Limb (tissue), 2 donors: ENCODE measurements around the gene RAB40B.

Experiments
- DNase-seq, 2 donors: peaks; one replicate each; pipeline ENCODE4 v3.0.0-alpha.2; 2016; ENCODE audit errors: extremely low spot score in 2 of 2

RAB40B gene

DNA sequence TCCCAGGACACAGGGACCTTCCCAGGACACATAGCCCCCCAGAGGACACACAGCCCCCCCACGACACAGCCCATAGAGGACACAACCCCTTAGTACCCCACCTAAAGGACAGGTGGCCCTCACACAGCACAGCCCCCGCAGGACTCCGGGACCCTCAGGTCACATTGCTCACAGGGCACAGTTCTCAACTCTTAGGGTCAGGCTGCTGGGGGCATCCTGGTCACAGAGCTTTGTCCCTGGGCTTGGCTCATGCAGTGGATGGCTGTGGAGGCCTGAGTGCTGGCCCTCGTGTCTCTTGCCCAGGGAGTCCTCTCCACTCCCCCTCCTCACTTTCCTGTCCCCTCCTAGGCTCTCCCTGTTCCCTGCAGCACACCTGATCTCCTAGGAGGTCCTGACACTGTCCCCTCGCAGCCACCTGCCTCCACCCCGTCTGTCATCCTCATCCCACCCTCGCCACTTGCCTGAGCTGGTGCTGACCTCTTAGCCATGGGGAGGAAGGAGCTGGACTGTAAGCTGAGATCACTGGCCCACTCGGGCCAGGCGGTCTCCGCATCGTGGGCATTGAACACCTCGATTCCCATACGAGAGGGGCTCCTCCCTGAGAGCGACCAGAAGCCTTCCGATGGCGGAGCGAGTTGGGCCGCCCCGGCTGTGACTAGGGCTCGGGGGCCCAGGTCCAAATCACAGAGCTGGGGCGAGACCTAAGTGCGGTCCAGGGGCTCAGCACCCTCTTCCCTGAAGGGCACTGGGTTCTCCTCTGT, 48.8 kb downstream of the RAB40B start:
- no peak for DNase-seq

DNA sequence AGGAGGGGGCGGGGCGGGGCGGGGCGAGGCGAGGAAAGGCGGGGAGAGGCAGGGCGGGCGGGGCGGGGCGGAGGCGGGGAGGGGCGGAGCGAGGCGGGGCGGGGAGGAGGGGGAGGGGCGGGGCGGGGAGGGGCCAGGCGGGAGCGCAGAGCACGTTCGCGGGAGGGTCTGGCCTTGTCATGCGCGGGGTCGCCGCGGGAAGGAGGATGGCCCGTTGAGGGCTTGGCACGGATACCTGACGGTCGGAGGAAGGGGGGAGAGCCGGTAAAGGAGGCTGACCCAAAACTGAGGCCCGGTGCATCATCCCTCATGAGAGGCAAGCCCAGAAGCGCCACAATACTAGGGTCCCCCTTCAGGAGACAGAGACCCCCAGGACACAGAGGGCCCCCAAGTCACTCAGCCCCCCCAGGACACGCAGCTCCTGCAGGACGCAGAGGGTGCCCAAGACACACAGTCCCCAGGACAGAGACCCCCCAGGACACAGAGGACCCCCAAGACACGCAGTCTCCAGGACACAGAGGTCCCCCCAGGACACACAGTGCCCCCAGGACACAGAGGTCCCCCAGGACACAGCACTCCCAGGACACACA, 49.7 kb downstream of the RAB40B start:
- peak in 1 of 2 donors; percentile 38 for DNase-seq

DNA sequence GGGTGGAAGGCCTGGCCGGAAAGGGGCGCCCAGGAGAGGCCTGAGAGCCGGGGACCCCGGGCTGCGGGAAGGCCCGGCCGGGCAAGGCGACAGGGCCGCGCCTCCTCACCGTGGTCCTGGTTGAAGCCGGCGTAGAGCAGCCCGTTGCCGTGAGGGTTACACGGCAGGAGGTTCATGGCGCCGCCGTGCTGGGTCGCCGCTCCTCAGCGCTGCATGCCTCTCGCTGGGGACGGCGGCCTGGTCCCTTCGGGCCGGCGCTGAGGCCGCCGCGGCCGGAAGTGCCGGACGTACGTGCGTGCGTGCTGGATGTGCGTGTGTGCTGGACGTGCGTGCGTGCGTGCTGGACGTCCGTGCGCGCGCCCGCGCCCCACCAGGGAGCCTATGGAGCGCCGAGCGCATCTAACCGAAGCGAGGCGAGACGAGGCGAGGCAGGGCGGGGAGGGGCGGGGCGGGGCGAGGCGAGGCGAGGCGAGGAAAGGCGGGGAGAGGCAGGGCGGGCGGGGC, 50.3 kb downstream of the RAB40B start, which contains the start of gene WDR45B:
WDR45B (minus strand) TSS at position 280 of the 504 bp plus-strand sequence; CDS start at position 176, 104 bp downstream.
- DNase-seq, result peak; percentile 93 to 97

DNA sequence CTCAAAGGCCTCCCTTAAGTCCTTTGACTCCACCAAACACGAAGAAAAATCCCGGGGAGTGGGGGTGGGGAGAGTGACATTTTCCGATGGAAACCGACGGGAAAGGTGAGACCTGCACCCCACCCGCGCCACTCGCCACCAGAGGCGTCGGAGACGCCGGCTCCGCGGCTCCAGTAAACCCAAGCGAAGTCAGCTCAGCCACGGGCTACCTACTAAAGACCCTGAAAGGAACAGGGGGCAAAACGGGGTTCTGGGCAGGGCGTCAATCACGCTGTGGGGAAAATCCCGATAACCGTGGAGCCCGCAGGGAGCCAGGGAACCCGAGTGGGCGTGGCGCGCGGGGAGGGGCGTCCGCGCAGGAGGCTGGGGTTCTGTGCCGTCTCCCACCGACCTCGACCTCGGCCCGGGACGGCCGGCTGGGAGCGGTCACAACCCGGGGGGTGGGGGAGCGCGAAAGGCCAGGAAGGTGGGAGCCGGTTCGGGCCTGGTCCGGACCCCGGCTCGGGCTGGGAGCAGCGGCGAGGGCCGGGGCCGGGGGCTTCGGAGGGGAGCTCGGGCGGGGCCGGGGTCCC, 50.8 kb downstream of the RAB40B start:
- DNase-seq, result peak in 1 of 2 donors; percentile 70

DNA sequence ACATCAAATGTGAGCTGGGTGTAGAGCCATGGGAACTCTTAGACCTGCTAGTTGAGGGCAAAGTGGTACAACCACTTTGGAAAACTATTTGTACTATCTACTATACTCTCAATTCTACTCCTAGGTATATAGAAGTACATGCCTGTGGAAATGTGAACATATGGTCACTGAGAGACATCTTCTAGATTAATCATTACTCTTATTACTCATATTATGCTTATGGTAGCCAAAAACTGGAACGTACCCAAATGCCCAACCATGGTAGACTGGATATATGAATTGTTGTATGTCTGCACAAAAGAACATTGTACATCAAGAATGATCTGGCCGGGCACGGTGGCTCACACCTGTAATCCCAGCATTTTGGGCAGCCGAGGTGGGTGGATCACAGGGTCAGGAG, 53.0 kb downstream of the RAB40B start:
- DNase-seq, result no peak

DNA sequence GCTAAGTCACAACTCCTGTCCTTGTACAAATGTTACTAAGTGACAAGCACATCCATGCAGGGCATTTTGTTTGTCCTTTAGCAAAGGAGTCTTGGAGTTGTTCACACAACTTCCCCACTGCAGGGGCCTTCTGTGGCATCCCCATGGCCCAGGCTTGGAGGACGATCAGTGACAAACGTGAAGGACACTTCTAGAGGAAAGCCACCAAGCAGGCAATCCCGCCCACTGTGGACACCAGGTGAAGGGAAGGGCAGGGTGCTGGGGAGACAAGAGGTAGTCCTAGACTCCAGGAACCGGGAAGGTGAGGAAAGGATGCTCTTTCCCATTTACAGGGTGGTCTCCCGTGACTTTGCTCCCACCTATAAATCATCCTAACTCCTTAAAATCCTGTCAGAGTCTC, 54.4 kb downstream of the RAB40B start:
- DNase-seq, result no peak

DNA sequence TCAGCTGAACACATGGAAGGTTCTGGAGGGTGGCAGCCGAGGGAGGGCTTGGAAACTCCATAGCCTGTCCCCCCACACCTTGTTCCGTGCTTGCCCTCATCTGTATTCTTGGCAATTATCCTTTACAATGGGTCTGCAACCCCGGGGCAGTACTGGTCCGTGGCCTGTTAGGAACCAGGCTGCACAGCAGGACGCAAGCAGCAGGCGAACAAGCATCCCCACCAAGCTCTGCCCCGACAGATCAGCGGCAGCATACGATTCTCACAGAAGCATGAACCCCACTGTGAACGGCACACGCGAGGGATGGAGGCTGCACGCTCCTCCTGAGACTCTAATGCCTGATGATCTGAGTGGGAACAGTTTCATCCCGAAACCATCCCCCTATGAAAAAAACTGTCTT, 56.5 kb downstream of the RAB40B start:
- DNase-seq, result no peak

DNA sequence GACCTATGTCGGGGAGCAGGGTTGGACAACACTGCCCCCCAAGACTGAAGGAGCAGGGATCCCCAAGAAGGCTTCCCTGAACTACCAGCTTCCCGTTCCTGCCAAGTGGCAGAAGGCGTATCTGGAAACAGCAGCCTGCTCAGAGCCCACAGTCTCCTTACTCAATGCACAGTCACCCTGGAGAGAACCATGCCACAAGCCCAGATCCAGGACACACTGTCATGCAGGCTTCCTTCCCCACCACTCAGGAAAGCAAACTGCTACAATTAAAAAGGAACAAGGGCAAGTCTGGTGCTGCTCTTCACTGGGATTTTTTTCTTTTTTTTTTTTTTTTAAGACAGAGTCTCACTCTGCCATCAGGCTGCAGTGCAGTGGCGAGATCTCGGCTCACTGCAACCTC, 58.5 kb downstream of the RAB40B start:
- DNase-seq, result no peak

DNA sequence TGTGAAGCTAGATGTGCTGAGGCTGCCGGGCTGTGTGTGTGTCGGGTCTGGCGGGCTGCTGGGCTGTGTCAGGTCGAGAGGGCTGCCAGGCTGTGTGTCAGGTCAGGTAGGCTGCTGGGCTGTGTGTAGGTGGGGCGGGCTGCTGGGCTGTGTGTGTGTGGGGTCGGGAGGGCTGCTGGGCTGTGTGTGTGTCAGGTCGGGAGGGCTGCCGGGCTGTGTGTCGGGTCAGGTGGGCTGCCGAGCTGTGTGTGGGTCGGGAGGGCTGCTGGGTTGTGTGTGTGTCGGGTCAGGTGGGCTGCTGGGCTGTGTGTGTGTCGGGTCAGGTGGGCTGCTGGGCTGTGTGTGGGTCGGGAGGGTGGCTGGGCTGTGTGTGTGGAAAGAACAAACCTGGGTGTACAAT, 58.9 kb downstream of the RAB40B start:
- no peak for DNase-seq

DNA sequence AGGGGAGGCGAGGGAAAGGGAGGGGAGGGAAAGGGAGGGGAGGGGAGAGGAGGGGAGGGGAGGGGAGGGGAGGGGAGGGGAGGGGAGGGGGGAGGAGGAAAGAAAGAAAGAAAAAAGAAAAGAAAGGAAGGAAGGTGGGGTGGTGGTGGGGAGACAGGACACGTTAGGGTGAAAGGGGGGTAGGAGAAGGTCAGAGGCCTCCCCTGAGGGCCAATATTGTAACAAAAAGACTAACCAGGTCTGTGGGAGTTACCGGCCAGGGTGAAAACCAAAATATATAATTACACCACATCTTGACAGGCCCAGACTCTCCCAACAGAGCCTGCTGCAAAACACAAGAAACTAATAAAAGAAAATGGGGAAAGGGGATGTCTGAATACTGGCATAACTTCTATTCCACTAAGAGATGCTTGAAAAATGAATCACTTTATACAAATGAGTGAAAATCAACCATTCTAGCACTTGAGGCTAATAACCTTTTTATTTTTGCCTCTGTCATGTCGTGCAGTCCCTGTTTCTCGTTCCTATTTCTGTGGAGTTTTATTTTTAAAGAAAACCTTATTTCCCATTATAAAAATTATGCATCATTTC, 60.2 kb downstream of the RAB40B start:
- DNase-seq, result no peak

DNA sequence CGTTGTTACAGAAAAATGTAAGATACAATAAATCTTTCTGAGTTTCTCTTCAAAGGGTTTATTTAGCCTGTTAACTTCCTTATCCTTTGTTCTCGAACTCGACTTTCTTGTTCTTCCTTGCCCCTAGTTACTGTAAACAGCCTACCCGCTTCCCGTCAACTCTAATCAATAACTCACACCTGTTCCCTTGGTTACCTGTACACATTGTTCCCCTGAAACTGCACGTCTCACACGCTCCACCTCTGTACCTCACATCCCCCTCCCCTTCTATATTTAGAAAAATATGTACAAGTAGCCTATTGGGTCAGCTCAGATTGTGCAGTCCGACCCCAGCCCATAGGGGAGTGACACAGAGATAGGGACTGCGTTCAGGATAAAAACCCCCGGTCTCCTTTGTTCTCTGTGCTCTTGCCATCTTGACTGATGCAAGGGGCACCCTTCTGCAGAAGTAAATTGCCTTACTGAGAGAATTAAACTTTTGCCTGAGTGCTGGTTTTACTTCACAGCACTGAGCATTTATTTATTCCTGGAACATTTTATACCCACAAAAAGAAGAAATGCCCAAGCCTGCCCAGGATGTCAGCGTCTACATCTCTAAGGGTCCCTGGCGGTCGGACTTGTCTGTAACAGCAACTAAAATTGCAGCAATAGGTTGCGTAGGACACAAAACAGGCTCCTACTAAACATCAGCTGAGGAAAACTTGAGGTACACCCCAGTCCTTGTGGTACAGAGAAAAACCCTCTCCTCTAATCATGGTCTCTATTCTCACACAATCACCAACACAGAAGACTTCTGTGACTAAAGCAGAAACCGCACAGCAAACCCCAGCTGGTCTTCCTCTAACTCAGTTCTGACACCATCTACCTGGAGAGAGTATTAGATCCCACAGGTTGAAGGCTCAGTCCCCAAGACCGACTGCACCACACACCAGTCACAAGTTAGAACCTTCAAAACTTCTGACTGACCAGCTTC, 61.6 kb downstream of the RAB40B start:
- no peak for DNase-seq

DNA sequence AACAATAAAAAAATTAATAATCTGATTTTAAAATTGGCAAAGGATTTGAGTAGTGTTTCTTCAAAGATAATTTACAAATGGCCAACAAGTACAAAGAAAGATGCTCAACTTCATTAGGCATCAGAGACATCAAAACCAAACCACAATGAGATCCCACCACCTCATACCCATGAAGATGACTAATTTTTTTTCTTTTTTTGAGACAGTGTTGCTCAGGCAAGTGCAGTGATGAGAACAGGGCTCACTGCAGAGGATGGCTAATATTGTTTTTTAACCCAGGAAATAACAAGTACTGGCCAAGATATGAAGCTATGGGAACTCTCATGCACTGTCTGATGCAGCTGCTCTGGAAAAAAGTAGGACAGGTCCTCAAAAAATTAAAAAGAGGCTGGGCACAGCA, 65.2 kb downstream of the RAB40B start:
- no peak for DNase-seq

DNA sequence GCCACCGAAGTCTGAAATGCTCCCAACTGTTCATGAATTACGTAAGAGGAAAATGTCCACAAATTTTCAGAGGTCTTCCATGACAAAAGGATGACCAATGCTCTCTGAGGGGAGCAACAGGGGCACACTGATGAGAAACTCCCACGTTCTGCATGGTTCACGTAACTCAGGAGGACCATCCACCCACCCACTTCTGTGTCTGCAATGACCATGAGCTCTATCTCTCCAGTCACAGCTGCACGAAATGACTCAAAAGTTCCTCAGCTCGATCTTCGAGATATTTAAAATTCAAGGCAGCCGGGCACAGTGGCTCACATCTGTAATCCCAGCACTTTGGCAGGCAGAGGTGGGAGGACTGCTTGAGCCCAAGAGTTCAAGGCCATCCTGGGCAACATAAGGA, 66.0 kb downstream of the RAB40B start:
- no peak for DNase-seq

DNA sequence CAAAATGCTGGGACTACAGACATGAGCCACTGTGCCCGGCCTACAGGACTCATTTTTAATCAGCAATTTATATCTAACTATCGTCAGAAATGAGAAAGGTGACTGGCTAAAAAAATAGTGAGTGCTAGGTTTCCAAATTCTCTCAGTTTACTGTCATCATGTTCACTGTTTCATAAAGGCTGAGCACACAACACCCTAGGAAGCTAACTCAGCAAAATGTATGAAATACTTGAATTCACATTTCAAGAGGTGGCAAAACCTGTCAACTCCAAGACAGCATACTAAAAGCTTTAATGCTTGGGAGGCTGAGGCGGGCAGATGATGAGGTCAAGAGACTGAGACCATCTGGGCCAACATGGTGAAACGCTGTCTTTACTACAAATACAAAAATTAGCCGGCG, 67.0 kb downstream of the RAB40B start:
- no peak for DNase-seq

DNA sequence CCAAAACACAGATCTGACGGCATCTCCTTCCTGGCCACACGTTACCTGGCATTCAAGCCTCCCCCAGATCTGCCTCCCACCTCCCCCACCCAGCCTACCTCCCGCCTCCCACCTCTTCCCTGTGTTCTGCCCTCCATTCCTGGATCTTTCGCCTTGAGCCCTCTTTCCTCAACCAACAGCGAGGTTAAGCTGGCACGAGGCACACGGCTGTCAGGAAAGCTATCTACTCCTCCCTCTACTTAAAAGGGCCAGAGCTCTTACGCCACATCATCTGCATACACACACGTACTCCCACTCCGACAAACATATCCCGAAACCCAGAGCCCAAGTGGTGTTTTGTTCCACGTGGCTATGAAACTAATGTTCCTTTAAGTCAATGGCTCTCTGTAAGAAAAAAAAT, 68.3 kb downstream of the RAB40B start:
- DNase-seq, result no peak

DNA sequence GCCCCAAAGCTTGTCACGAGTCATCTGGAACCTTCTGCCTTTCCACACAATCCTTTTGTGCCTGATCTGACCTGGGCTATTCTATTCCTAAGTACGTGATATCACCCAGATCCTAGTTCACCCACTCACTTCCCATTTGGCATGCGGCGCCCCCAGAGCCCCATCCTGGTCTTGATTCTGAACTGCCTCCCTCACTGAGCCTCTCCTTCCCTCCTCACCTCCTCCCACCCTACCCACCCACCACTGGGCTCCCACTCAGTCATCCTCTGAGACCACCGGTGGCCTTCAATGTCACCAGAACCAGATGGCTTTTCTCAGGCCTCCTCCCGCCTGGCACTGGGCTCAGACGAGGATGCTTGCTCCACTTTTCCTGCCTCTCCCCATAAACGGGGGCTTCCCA, 68.8 kb downstream of the RAB40B start:
- DNase-seq, result no peak

DNA sequence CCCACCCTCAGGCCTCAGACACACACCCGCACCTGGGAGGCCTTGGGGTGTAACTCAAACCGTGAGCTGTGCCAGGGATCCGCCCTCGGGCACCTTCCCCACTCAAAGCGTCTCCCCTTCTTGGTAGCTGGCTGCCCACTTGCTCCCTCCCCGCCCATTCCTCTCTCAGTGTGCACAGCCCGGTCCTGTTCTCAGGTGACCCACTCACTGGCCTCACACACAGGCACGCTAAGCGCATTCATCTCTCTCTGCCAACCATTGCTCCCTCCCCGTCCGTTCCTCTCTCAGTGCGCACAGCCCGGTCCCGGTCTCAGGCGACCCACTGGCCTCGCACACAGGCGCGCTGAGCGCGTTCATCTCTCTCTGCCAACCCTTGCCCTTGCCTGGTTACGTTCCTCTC, 71.1 kb downstream of the RAB40B start:
- no peak for DNase-seq

DNA sequence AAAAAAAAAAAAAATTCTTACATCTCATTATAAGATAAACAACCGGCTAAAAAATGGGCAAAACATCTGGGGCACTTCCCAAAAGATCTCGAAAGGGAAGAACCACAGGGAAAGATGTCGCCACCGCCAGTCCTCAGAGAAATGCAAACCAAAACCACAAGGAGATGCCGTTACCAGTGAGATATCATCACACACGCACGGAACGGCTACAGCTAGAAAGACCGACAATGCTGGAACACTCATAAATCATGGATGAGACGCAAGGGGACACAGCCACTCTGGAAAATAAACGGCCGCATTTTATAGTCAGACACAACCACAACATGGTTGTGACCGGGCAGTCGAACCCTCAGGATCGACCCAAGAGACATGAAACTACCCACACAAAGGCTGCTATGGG, 74.8 kb downstream of the RAB40B start:
- DNase-seq, result no peak

DNA sequence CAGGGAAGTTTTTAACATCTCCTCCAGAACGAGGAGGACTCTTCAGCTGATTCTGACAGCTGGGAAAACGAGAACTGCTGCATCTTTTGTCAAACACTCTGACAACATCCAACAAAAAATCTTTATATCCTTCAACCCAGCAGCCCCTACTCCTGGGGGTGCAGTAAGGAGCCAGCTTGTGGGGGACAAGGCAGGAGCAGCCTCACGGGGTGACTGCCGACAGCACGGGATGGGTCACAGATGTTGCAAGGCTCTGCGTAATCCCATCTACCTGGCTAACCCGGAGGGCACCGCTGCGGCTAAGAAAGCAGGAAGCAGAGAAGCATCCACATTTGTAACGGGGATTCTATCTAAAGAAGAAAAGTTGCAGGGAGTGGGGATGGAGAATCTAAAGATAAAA, 78.9 kb downstream of the RAB40B start:
- no peak for DNase-seq

DNA sequence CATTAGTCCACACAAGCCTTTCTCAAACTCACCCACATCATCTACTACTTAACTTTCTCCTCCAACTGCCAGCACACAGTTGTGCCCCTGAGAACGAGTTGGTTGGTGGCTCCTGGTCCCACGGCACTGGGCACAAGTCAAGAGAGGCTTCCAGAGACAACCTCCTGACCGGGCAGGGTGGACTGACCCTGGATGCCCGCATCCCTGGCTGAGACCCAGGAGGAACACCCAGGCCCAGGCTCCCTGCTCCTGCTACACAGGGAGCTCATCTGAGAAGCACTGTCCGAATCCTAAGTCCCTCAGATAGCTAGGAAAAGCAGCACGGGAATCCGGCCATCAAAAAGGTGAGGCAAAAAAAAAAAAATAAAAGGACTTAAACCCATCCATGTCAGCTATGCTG, 79.3 kb downstream of the RAB40B start:
- DNase-seq, result no peak

DNA sequence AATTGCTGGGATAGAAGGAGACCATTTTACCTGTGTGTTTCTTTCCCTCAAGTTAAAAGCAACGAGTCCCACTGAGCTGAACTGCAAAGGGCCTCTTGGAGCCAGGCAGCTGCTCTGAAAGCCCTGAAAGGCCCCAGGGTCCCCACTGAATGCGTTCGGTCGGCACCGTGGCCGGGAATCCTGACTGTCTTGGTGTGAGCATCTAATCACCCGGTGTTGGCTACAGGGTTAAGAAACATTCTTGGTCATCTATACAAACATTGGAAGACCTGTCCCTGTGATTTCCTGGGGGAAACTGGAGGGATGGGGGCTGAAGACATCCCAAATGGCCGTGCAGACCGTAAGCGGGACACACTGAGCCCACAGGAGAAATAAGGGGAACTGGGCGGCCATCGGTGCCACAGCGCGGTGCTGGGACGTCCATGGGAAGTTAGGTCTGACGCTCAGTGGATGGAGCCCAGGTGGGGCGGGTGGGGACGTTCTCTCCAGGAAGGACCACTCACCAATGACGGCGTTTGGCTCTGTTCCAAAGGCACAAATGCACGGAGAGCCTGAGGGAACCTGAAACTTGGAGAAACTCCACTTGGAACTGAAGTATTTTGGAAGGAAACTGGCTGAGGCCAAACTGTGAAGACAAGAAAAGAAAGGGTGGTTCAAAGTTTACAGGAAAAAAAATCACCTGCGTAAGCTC, 82.3 kb downstream of the RAB40B start:
- DNase-seq, result no peak
